HG03280 (cell line): ENCODE results near the gene C8B.

Source experiments
- ATAC-seq: cut with Tn5 transposase; IDR thresholded peaks from one replicate; pipeline ENCODE4 v1.9.1; 2021; ENCODE audit warnings: mild to moderate bottlenecking, moderate library complexity; ENCODE audit not compliant: unreplicated experiment

C8B gene

GRCh38 chr1:56905667-56906066, 60.1 kb downstream of the C8B start:
- no peak for ATAC-seq

GRCh38 chr1:56904663-56905397, 61.0 kb downstream of the C8B start:
- no peak for ATAC-seq

- ATAC-seq: no peak
Measured at GRCh38 chr1:56903778-56904177, 62.0 kb downstream of the C8B start.

- no peak for ATAC-seq
Measured at GRCh38 chr1:56901716-56902115, 64.1 kb downstream of the C8B start.

GRCh38 chr1:56898879-56899278, 66.9 kb downstream of the C8B start:
- no peak for ATAC-seq

- no peak for ATAC-seq
Measured at GRCh38 chr1:56898005-56898373, 67.8 kb downstream of the C8B start.

GRCh38 chr1:56897150-56898004, 68.4 kb downstream of the C8B start:
- no peak for ATAC-seq

- no peak for ATAC-seq
Measured at GRCh38 chr1:56894014-56894413, 71.8 kb downstream of the C8B start.

GRCh38 chr1:56890229-56890628, 75.6 kb downstream of the C8B start:
- ATAC-seq: no peak

GRCh38 chr1:56881417-56881816, 84.4 kb downstream of the C8B start:
- no peak for ATAC-seq

- ATAC-seq: no peak
Measured at GRCh38 chr1:56880774-56881173, 85.0 kb downstream of the C8B start.
